ENCODE data around the gene DLGAP4.

The DLGAP4 gene

GRCh38 chr20:36349384-36350170 lies 43.4 kb downstream of the DLGAP4 start:
- ChIA-PET CTCF (interaction anchor here (2.4 kb wide), 1 partner anchor 90 kb away, joined by 8 read pairs; no protein-coding TSS in a partner anchor), POLR2A (no interaction called here)
- H3K4me3 ChIP-seq (ENCODE audit: low read depth, low read length) = no peak overlapping the region
- no peak for TF ChIP-seq CTCF (IDR thresholded peaks at IDR 0.05; ENCODE audit: insufficient read depth, low read length, missing control alignments)
- DNase-seq (ENCODE audit: low read depth, low spot score) = no peak

GRCh38 chr20:36350439-36350838 lies 44.3 kb downstream of the DLGAP4 start:
- DNase-seq (ENCODE audit: low read depth, low spot score) = no peak
- no peak overlapping the region for H3K4me3 ChIP-seq (ENCODE audit: low read depth, low read length)
- POLR2A ChIA-PET = no interaction called here
- CTCF ChIA-PET = no interaction called here
- TF ChIP-seq CTCF (IDR thresholded peaks at IDR 0.05; ENCODE audit: insufficient read depth, low read length, missing control alignments) = no peak

- no peak for DNase-seq (ENCODE audit: low read depth, low spot score)
- TF ChIP-seq CTCF (IDR thresholded peaks at IDR 0.05; ENCODE audit: insufficient read depth, low read length, missing control alignments) = no peak
- ChIA-PET POLR2A (no interaction called here), CTCF (no interaction called here)
- H3K4me3 ChIP-seq (ENCODE audit: low read depth, low read length) = no peak overlapping the region
These were observed 45.8 kb downstream of the DLGAP4 start for GRCh38 chr20:36351937-36352336.

- ChIA-PET CTCF (no interaction called here), POLR2A (no interaction called here)
- no peak for TF ChIP-seq CTCF (IDR thresholded peaks at IDR 0.05; ENCODE audit: insufficient read depth, low read length, missing control alignments)
These were observed 46.9 kb downstream of the DLGAP4 start for GRCh38 chr20:36352843-36353553.

GRCh38 chr20:36353740-36354139 lies 47.6 kb downstream of the DLGAP4 start:
- no peak for DNase-seq (ENCODE audit: low read depth, low spot score)
- no peak overlapping the region for H3K4me3 ChIP-seq (ENCODE audit: low read depth, low read length)
- POLR2A ChIA-PET = no interaction called here
- CTCF ChIA-PET = no interaction called here
- no peak for TF ChIP-seq CTCF (IDR thresholded peaks at IDR 0.05; ENCODE audit: insufficient read depth, low read length, missing control alignments)

More at GRCh38 chr20:36352843-36353553, 46.9 kb downstream of the DLGAP4 start:
- DNase-seq (ENCODE audit: low read depth, low spot score) = no peak
- H3K4me3 ChIP-seq (ENCODE audit: low read depth, low read length) = no peak overlapping the region

GRCh38 chr20:36355469-36356171 lies 49.5 kb downstream of the DLGAP4 start:
- POLR2A ChIA-PET = no interaction called here
- TF ChIP-seq CTCF (IDR thresholded peaks at IDR 0.05; ENCODE audit: insufficient read depth, low read length, missing control alignments) = no peak
- CTCF ChIA-PET = interaction anchor here (2.0 kb wide), 1 partner anchor 84 kb away, joined by 6 read pairs; no protein-coding TSS in a partner anchor
- H3K4me3 ChIP-seq (ENCODE audit: low read depth, low read length) = no peak overlapping the region
- DNase-seq (ENCODE audit: low read depth, low spot score) = no peak

Data from AG04449 (cell line).